ENCODE measurements around the gene SMIM17.
"Not testable (repeated sequence)": the region's sequence is repeated elsewhere in the genome, so short reads cannot be mapped to it uniquely, and the experiment has no call there.

The SMIM17 gene

DNA sequence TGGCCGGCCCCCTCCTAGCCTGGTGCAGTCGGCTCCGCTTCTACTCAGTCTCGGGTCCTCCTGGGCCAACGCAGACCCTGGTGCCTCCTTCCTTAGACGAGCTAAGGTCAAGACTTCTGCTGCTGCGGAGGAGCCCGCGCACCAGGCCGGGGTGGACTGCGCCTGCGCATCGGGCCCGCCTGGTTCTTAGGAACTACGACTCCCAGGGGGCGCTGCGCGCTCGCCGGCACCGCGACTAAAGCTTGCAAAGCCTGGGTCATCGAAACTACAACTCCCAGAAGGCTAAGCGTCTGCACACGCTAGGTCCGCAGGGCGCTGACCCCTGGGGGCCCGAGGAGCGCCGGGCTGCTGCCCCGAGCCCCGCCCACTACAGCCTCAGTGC, 28.6 kb downstream of the SMIM17 start, which contains the start of gene ZNF835:
ZNF835 (minus strand) TSS at position 145 of the 382 bp plus-strand sequence. CDS start 6,559 bp downstream, outside the sequence.
- in situ Hi-C loops (cut with MboI; ENCODE audit: low sequenced_read_pairs, unreplicated experiment): no loop called here
- DNase-seq (ENCODE audit: low spot score): peak; percentile 58
- TF ChIP-seq, protein P1, sequence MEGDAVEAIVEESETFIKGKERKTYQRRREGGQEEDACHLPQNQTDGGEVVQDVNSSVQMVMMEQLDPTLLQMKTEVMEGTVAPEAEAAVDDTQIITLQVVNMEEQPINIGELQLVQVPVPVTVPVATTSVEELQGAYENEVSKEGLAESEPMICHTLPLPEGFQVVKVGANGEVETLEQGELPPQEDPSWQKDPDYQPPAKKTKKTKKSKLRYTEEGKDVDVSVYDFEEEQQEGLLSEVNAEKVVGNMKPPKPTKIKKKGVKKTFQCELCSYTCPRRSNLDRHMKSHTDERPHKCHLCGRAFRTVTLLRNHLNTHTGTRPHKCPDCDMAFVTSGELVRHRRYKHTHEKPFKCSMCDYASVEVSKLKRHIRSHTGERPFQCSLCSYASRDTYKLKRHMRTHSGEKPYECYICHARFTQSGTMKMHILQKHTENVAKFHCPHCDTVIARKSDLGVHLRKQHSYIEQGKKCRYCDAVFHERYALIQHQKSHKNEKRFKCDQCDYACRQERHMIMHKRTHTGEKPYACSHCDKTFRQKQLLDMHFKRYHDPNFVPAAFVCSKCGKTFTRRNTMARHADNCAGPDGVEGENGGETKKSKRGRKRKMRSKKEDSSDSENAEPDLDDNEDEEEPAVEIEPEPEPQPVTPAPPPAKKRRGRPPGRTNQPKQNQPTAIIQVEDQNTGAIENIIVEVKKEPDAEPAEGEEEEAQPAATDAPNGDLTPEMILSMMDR (IDR thresholded peaks at IDR 0.05; ENCODE audit: borderline replicate concordance, control extremely low read depth, extremely low read depth, insufficient read depth, missing control alignments): no peak

DNA sequence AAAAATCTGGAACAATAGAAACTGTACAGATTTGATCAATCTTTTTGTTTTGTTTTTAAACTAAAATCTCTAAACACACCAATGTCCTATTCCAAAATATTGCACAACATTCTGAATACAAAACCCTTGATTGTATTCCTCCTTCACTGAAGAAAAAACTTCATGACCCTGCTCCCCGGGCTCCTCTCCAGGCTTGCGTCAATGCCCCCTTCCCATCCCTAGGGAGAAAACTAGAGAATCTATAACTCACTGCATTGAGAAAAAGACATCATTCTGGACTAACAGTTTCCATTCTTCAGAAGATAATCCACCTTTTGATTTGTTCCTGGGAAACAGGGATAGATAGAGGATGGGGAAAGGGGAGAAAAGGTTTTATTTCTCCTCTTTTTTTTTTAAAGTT, 29.7 kb downstream of the SMIM17 start:
- DNase-seq (ENCODE audit: low spot score); in situ Hi-C loops (cut with MboI; ENCODE audit: low sequenced_read_pairs, unreplicated experiment): not testable (repeated sequence)

DNA sequence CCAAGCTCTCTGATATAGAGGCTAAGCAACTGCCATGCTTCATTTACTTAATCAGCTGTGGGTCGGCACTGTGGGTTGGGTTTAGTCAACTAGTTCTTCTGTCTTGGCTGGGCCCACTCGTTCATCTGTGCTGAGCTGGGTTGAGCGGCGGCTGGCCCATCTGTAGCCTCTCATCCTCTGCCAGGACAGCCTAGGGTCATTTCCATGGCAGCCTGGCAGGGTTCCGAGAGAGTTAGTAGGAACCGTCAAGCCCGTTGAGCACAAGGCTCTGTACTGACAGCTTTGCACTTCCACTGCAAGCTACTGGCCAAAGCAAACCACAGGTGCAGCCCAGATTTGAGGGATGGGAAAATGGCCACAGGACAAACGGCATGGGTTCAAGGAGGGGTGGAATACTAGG, 35.2 kb downstream of the SMIM17 start:
- DNase-seq (ENCODE audit: low spot score): no peak
- TF ChIP-seq, protein P1 (IDR thresholded peaks at IDR 0.05; ENCODE audit: borderline replicate concordance, control extremely low read depth, extremely low read depth, insufficient read depth, missing control alignments): no peak
- in situ Hi-C loops (cut with MboI; ENCODE audit: low sequenced_read_pairs, unreplicated experiment): no loop called here

DNA sequence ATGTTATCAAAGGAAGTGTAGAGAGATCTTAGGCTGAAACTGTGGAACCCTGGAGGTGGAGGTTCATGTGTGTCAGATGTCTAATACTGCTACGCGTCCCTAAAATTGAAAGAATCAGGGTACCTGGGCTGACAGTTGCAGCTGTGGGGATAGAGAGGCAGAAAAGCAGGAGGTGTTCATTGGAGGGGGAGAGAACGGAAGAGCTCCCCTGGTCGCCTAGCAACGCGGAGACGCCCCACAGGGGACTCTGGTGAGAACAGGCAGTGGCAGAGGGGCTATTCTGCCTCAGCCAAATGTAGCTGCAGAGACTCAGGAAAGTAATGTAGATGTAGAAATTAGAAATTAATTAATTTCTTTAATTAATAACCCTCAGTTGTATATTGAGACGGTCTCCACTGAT, 38.7 kb downstream of the SMIM17 start:
- no peak for DNase-seq (ENCODE audit: low spot score)
- TF ChIP-seq, protein P1 (IDR thresholded peaks at IDR 0.05; ENCODE audit: borderline replicate concordance, control extremely low read depth, extremely low read depth, insufficient read depth, missing control alignments): no peak
- in situ Hi-C loops (cut with MboI; ENCODE audit: low sequenced_read_pairs, unreplicated experiment): no loop called here

DNA sequence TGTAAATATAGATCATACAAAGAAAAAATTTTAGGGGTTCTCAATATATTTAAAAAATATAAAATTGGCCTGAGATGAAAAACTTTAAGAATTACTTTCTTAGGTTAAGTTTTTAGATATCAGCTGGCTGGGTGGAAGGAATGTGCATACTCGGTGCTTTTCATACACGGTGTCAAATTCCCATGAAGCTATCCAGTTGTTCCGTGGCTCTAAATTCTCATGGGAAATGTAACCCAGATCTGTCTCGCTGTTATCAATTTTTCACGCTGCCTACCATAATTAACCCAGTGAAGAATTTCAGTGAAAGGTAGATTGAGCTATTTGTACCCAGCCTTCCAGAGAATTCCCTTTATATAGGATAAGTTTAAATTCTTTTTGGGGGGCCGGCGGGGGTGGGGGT, 40.2 kb downstream of the SMIM17 start:
- TF ChIP-seq, protein P1 (IDR thresholded peaks at IDR 0.05; ENCODE audit: borderline replicate concordance, control extremely low read depth, extremely low read depth, insufficient read depth, missing control alignments): no peak
- in situ Hi-C loops (cut with MboI; ENCODE audit: low sequenced_read_pairs, unreplicated experiment): no loop called here
- DNase-seq (ENCODE audit: low spot score): no peak

DNA sequence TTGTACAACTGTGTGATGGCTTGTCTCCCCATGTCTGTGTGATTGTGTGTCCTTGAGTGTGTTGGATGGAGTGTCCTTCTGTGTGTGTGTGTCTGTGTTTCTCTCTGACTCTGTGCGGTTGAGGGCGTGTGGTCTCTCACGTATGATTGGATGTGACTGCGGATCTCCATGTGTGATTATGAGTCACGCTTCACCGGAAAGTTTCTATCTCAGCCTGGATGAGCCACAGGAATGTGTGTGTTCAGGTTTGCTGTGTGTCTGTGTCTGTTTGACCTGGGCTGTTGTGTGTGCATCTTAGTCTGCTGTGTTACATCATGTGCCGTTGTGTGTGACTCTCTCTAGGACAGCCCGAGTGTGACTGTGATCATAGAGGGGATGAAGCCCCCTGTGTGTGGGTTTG, 44.1 kb downstream of the SMIM17 start:
- TF ChIP-seq, protein P1 (IDR thresholded peaks at IDR 0.05; ENCODE audit: borderline replicate concordance, control extremely low read depth, extremely low read depth, insufficient read depth, missing control alignments): no peak
- in situ Hi-C loops (cut with MboI; ENCODE audit: low sequenced_read_pairs, unreplicated experiment): no loop called here
- DNase-seq (ENCODE audit: low spot score): no peak

DNA sequence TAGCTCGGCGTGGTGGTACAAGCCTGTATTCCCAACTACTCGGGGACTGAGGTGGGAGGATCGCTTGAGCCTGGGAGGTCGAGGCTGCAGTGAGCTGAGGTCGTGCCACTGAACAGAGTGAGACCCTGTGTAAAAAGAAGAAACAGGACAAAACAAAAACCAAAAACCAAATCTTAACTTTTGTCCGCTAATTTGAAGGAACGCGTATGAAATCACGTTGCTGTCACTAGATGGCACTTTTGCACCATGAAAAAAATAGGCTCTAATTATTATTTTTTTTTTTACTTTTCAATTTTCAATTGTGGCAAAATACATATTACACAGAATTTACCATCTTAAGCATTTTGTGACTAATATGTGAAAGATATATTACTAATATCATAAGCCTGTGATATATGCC, 46.2 kb downstream of the SMIM17 start:
- no peak for DNase-seq (ENCODE audit: low spot score)
- in situ Hi-C loops (cut with MboI; ENCODE audit: low sequenced_read_pairs, unreplicated experiment): no loop called here
- TF ChIP-seq, protein P1 (IDR thresholded peaks at IDR 0.05; ENCODE audit: borderline replicate concordance, control extremely low read depth, extremely low read depth, insufficient read depth, missing control alignments): no peak
